ENCODE data around the gene TTC29.

DNA sequence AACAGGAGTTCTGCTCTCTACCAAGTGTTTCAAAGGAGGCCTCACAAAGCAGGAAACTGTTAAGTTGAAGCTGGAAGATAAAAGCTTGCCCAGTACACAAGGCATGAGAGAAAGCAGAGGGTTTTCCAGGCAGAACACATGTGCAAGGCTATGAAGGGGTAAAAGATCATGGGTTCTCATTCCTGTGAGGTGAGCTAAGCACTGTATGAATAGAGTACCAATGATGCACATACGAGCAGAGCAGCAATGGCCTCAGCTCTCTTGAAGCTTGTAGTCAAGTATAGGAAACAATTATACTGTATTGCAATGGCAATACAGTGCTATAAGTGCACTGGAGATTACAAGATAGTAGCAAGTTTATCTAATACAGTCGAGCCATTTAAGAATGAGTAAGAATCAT, 18.0 kb downstream of the TTC29 start:
- TF ChIP-seq POLR2AphosphoS5 (IDR thresholded peaks at IDR 0.05) (no peak), POLR2A (IDR thresholded peaks at IDR 0.05) (no peak)
- TF ChIP-seq, protein P1, sequence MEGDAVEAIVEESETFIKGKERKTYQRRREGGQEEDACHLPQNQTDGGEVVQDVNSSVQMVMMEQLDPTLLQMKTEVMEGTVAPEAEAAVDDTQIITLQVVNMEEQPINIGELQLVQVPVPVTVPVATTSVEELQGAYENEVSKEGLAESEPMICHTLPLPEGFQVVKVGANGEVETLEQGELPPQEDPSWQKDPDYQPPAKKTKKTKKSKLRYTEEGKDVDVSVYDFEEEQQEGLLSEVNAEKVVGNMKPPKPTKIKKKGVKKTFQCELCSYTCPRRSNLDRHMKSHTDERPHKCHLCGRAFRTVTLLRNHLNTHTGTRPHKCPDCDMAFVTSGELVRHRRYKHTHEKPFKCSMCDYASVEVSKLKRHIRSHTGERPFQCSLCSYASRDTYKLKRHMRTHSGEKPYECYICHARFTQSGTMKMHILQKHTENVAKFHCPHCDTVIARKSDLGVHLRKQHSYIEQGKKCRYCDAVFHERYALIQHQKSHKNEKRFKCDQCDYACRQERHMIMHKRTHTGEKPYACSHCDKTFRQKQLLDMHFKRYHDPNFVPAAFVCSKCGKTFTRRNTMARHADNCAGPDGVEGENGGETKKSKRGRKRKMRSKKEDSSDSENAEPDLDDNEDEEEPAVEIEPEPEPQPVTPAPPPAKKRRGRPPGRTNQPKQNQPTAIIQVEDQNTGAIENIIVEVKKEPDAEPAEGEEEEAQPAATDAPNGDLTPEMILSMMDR (IDR thresholded peaks at IDR 0.05) = no peak

All from sigmoid colon (tissue), 4 donors.